ENCODE data around the gene AK1. TPM values are rescaled to one million over a fixed set of nuclear protein-coding genes. Genes with fewer than 3 reads are reported as not detected.
"Not testable (repeated sequence)": the region's sequence is repeated elsewhere in the genome, so short reads cannot be mapped to it uniquely, and the experiment has no call there.

AK1 gene
- total and polyA plus RNA-seq, 2 of the 8 experiments (the other 6 are each of a cell fraction or from before 2014, with no cell fraction given) = 37.9 to 39.2 TPM

GRCh38 chr9:127836561-127836960, 40.9 kb downstream of the AK1 start:
- not testable (repeated sequence) for H3K79me1 ChIP-seq (ENCODE audit: low read depth, low read length); H4K91ac ChIP-seq (replicated peaks; ENCODE audit: insufficient read length, low read length); H3K79me2 ChIP-seq (ENCODE audit: control insufficient read depth in 1 of 2, insufficient read depth in 2 of 2, low read length in 2 of 2); H3K56ac ChIP-seq (replicated peaks; ENCODE audit: insufficient read length, low read depth, low read length); H2BK15ac ChIP-seq (ENCODE audit: low read length); H3K4me2 ChIP-seq (ENCODE audit: insufficient read depth in 1 of 2, low read depth in 2 of 2, low read length in 2 of 2); H3K4ac ChIP-seq (replicated peaks; ENCODE audit: insufficient read length, low read depth, low read length); H3K27me3 ChIP-seq (replicated peaks in 1 of 4; ENCODE audit: control insufficient read depth in 3 of 4, extremely low read depth in 1 of 4, insufficient read depth in 3 of 4, low read length in 3 of 4); H2BK12ac ChIP-seq (ENCODE audit: low read depth, low read length); H2AFZ ChIP-seq (ENCODE audit: low read length); H3K4me3 ChIP-seq (ENCODE audit: extremely low read depth in 1 of 4, insufficient read depth in 2 of 4, low read depth in 3 of 4, low read length in 4 of 4); H3K18ac ChIP-seq (ENCODE audit: extremely low read depth, low read length); H3K14ac ChIP-seq (ENCODE audit: insufficient read length); H2BK5ac ChIP-seq (ENCODE audit: low read depth, low read length); DNase-seq (ENCODE audit: low read depth in 1 of 2, low spot score in 2 of 2); H3K36me3 ChIP-seq (ENCODE audit: control insufficient read depth in 2 of 4, insufficient read depth in 4 of 4, low read length in 3 of 4); H3K9ac ChIP-seq (replicated peaks in 1 of 4; ENCODE audit: extremely low read depth in 1 of 4, low read depth in 3 of 4, low read length in 3 of 4); H2BK20ac ChIP-seq (ENCODE audit: low read length); FAIRE-seq; H4K8ac ChIP-seq (ENCODE audit: extremely low read depth, insufficient read depth, low read length); H3K4me1 ChIP-seq (replicated peaks in 1 of 4; ENCODE audit: control insufficient read depth in 3 of 4, insufficient read depth in 4 of 4, low read length in 3 of 4); H3K23me2 ChIP-seq (ENCODE audit: low read depth, low read length); H3K27ac ChIP-seq (ENCODE audit: low read depth, low read length); H4K20me1 ChIP-seq (replicated peaks in 1 of 2; ENCODE audit: control insufficient read depth in 1 of 2, insufficient read depth in 2 of 2, low read length in 2 of 2); H4K5ac ChIP-seq (ENCODE audit: insufficient read length, low read depth, low read length); H3K9me3 ChIP-seq (ENCODE audit: insufficient read depth in 2 of 2, low read depth in 1 of 2, low read length in 1 of 2); H3K23ac ChIP-seq (ENCODE audit: insufficient read length); H2BK120ac ChIP-seq (replicated peaks; ENCODE audit: low read depth, low read length); H2AK5ac ChIP-seq (ENCODE audit: low read depth, low read length)
- 100% methylated on average over 3 of the region's 3 CpGs; no CpG with 5 or more reads in 1 of the 2 experiments for WGBS, 2 experiments (ENCODE audit: extremely low coverage in 1 of 2, insufficient coverage in 1 of 2, insufficient read length in 1 of 2, insufficient replicate concordance in 2 of 2, low coverage in 1 of 2, low lambda C conversion rate in 2 of 2, missing lambda C conversion rate in 1 of 2)
- CTCF ChIA-PET (ENCODE audit: partially characterized antibody) = interaction anchor here (0.7 to 7.9 kb wide), 10 partner anchors 10 to 101 kb away, joined by 3 to 51 read pairs (median 6); partner anchors contain the start of genes ENG and TOR2A
- POLR2A ChIA-PET (ENCODE audit: partially characterized antibody) = interaction anchor here (1.0 to 1.1 kb wide), 2 partner anchors 11 to 49 kb away, joined by 3 read pairs; no protein-coding TSS in a partner anchor

All from H1 (cell line).